Smooth muscle cell (in vitro differentiated cells): ENCODE data around the gene CCDC178. TPM values are rescaled to one million over a fixed set of nuclear protein-coding genes. Genes with fewer than 3 reads are reported as not detected.
"Not testable (repeated sequence)": the region's sequence is repeated elsewhere in the genome, so short reads cannot be mapped to it uniquely, and the experiment has no call there.

Experiments
- DNase-seq: peaks from one replicate; lab custom pipeline; 2025; ENCODE audit not compliant: unreplicated experiment; lab: John Stamatoyannopoulos, UW
- H2AFZ ChIP-seq: fragments of 200-600 bp; sonication (generic); 2 replicates; pipeline ENCODE4 v1.6.0; 2016; ENCODE audit warnings: antibody characterized with exemption, low read depth, mild to moderate bottlenecking
- H3F3A ChIP-seq: fragments of 200-600 bp; sonication (generic); 2 replicates; pipeline ENCODE4 v1.6.0; 2017; ENCODE audit warnings: antibody characterized with exemption, low read depth
- H3K27ac ChIP-seq: fragments of 200-600 bp; sonication (generic); 2 replicates; pipeline ENCODE4 v1.5.1; 2016; ENCODE audit warnings: low read depth, mild to moderate bottlenecking
- H3K27me3 ChIP-seq: fragments of 200-600 bp; sonication (generic); 2 replicates; pipeline ENCODE4 v1.6.1; 2016; ENCODE audit warnings: low read depth, mild to moderate bottlenecking
- H3K36me3 ChIP-seq: fragments of 200-600 bp; sonication (generic); 2 replicates; pipeline ENCODE4 v1.5.1; 2016; ENCODE audit warnings: low read depth
- H3K4me1 ChIP-seq: fragments of 200-600 bp; sonication (generic); 2 replicates; pipeline ENCODE4 v1.5.1; 2016; ENCODE audit warnings: low read depth
- H3K4me2 ChIP-seq: fragments of 200-600 bp; sonication (generic); 2 replicates; pipeline ENCODE4 v1.6.0; 2016; ENCODE audit warnings: mild to moderate bottlenecking
- H3K4me3 ChIP-seq: fragments of 200-600 bp; sonication (generic); 2 replicates; pipeline ENCODE4 v1.5.1; 2016; ENCODE audit warnings: mild to moderate bottlenecking
- H3K79me2 ChIP-seq: fragments of 200-600 bp; sonication (generic); 2 replicates; pipeline ENCODE4 v1.6.0; 2016; ENCODE audit warnings: low read depth, mild to moderate bottlenecking
- H3K9ac ChIP-seq: fragments of 200-600 bp; sonication (generic); 2 replicates; pipeline ENCODE4 v1.6.0; 2016; ENCODE audit warnings: low read depth
- H3K9me3 ChIP-seq: fragments of 200-600 bp; sonication (generic); replicated peaks from 2 replicates; pipeline ENCODE4 v1.5.1; 2016; ENCODE audit warnings: low read depth
- H4K20me1 ChIP-seq: fragments of 200-600 bp; sonication (generic); 2 replicates; pipeline ENCODE4 v1.6.0; 2016; ENCODE audit warnings: low read depth
- WGBS: methylation state at CpG from one replicate; pipeline ENCODE4 v1.1.7; 2016; ENCODE audit warnings: low lambda C conversion rate; 5-methylcytosine and 5-hydroxymethylcytosine counted together
- polyA plus RNA-seq: library from polyadenylated mRNA; unstranded; fragments of >200 nt; fragmentation: Nextera tagmentation; extraction: Ambion mirVana; gene quantifications from 2 replicates; pipeline ENCODE4 v1.2.1, GENCODE V29; 2016
- total RNA-seq: library from RNA; depleted of rRNA; stranded (reverse); fragments of >200 nt; gene quantifications from 2 replicates; pipeline ENCODE4 v1.2.3, GENCODE V29; 2014
- TF ChIP-seq, protein P1 (sequence below): fragments of 200-600 bp; sonication (generic); IDR thresholded peaks from 2 replicates; pipeline ENCODE4 v1.5.1; 2017; ENCODE audit warnings: borderline replicate concordance, mild to moderate bottlenecking, antibody characterized with exemption; ENCODE audit not compliant: insufficient read depth, poor library complexity, severe bottlenecking

Gene CCDC178
- total and polyA plus RNA-seq, 2 experiments from 2014 or later, result not detected

DNA sequence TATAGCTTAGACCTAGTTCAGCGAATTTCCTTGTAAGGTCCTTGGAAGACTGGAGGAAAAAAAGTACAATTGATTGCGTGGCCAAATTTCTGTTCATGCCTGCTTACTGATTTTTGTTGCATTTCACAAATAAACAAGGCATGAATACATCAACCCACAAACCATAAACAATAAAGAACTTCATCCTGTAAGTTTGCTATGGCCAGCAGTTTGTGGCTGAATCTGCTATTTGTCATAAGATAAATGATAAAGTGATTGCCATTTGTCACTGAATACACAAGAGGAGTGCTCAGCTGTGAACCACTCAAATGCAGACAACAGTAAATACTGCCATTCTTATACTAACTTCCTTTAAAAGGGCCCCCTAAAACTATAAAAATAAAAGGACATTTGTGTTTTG lies 259.5 kb downstream of the CCDC178 start:
- Histone ChIP-seq H3K9ac (no peak overlapping the region), H4K20me1 (no peaks in the 10 kb centered on the region), H3K27me3 (peaks cover 3% of the 10 kb centered on the region), H3K36me3 (no peaks in the 10 kb centered on the region), H3K79me2 (no peaks in the 10 kb centered on the region), H2AFZ (no peak overlapping the region), H3K4me2 (no peak overlapping the region), H3K4me1 (no peaks in the 10 kb centered on the region), H3F3A (no peaks in the 10 kb centered on the region), H3K9me3 (no peaks in the 10 kb centered on the region), H3K4me3 (no peak overlapping the region), H3K27ac (no peak overlapping the region)
- TF ChIP-seq, protein P1, sequence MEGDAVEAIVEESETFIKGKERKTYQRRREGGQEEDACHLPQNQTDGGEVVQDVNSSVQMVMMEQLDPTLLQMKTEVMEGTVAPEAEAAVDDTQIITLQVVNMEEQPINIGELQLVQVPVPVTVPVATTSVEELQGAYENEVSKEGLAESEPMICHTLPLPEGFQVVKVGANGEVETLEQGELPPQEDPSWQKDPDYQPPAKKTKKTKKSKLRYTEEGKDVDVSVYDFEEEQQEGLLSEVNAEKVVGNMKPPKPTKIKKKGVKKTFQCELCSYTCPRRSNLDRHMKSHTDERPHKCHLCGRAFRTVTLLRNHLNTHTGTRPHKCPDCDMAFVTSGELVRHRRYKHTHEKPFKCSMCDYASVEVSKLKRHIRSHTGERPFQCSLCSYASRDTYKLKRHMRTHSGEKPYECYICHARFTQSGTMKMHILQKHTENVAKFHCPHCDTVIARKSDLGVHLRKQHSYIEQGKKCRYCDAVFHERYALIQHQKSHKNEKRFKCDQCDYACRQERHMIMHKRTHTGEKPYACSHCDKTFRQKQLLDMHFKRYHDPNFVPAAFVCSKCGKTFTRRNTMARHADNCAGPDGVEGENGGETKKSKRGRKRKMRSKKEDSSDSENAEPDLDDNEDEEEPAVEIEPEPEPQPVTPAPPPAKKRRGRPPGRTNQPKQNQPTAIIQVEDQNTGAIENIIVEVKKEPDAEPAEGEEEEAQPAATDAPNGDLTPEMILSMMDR, result no peak
- DNase-seq, result no peak
- 80% methylated on average over 2 of the region's 2 CpGs for WGBS

DNA sequence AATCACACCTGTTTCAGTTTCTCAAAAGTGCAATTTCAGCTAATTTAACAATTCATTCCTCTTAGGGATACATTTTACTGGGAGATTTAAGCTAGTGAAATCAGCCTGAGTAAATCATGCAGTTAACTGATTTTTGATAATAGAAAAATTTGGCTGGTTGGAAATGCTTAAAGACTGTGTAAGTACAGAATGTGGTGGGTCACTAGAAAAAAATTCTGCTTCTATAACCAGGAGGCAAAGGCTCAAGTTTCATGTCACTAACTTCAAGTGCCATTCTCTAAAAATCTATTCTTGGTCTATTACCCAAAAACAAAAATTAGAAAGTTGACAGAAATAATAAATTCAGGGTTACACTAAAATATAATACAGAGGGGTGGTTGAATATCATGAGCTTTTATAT lies 271.3 kb downstream of the CCDC178 start:
- TF ChIP-seq, protein P1, result no peak
- H3K4me3 ChIP-seq, result no peak overlapping the region
- no peak overlapping the region for H3K27ac ChIP-seq

DNA sequence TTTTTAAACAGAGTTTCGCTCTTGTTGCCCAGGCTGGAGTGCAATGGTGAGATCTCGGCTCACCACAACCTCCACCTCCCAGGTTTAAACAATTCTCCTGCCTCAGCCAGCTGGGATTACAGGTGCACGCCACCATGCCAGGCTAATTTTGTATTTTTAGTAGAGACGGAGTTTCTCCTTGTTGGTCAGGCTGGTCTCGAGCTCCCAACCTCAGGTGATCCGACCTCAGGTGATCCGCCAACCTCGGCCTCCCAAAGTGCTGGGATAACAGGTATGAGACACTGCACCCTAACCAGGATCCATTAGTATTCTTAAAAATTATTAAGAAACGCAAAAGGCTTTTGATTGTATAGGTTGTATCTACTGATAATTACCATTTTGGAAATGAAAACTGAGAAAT lies 276.4 kb downstream of the CCDC178 start:
- not testable (repeated sequence) for H3K4me3 ChIP-seq, H3K27me3 ChIP-seq, H4K20me1 ChIP-seq, H3K4me2 ChIP-seq, H3K36me3 ChIP-seq, H3K4me1 ChIP-seq, H3F3A ChIP-seq, H2AFZ ChIP-seq, H3K9me3 ChIP-seq, H3K27ac ChIP-seq, DNase-seq, H3K79me2 ChIP-seq, H3K9ac ChIP-seq
- WGBS, result 95% methylated on average over 9 of the region's 9 CpGs

More for the DNA sequence above, 271.3 kb downstream of the CCDC178 start:
- H4K20me1 ChIP-seq, result no peaks in the 10 kb centered on the region
- no peaks in the 10 kb centered on the region for H3K27me3 ChIP-seq
- no peaks in the 10 kb centered on the region for H3K79me2 ChIP-seq
- no peak overlapping the region for H2AFZ ChIP-seq
- H3K9me3 ChIP-seq, result no peaks in the 10 kb centered on the region
- H3K36me3 ChIP-seq, result no peaks in the 10 kb centered on the region
- no peak for DNase-seq
- H3F3A ChIP-seq, result no peaks in the 10 kb centered on the region
- no peaks in the 10 kb centered on the region for H3K4me1 ChIP-seq
- H3K9ac ChIP-seq, result no peak overlapping the region
- H3K4me2 ChIP-seq, result no peak overlapping the region

DNA sequence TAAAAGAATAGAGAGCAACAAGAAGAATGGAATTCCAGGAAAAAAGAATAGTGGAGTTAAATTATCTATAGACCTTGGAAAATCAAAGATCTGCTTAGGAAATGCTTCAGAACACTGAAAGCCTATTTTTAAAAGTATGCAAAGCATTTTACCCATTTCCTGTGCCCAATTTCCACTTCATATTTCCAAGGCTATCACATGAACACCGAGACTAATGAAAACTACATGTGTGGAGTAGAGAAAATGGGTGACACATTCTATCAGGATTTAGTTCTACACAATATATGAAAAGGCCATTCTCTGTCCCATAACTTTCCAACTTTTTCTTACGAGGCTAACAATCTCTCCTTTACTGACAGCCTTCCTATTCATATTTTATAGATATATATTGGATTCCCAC lies 279.4 kb downstream of the CCDC178 start:
- H3K9me3 ChIP-seq, result no peaks in the 10 kb centered on the region
- H2AFZ ChIP-seq, result no peak overlapping the region
- H3K4me2 ChIP-seq, result no peak overlapping the region
- no peaks in the 10 kb centered on the region for H3F3A ChIP-seq
- TF ChIP-seq, protein P1, result no peak
- WGBS, result 82% methylated on average over 2 of the region's 2 CpGs
- DNase-seq, result no peak
- H3K36me3 ChIP-seq, result no peaks in the 10 kb centered on the region
- no peaks in the 10 kb centered on the region for H3K79me2 ChIP-seq
- H4K20me1 ChIP-seq, result no peaks in the 10 kb centered on the region
- H3K9ac ChIP-seq, result no peak overlapping the region
- no peaks in the 10 kb centered on the region for H3K4me1 ChIP-seq
- H3K4me3 ChIP-seq, result no peak overlapping the region
- H3K27ac ChIP-seq, result no peak overlapping the region
- no peaks in the 10 kb centered on the region for H3K27me3 ChIP-seq
